WI38 (cell line): Measurements from ENCODE around the gene CASP7.

Source experiments
- H3K4me3 ChIP-seq: 2 replicates; pipeline ENCODE4 v1.5.1; 2011; ENCODE audit warnings: low read depth, mild to moderate bottlenecking, control low read depth, low read length
- CTCF ChIP-seq: IDR thresholded peaks from 2 replicates; pipeline ENCODE4 v1.5.1; 2012; ENCODE audit warnings: low read depth, mild to moderate bottlenecking, control low read depth, low read length

The CASP7 gene

GRCh38 chr10:113687037-113687436 lies 7.3 kb downstream of the CASP7 start:
- H3K4me3 ChIP-seq: no peak overlapping the region
- TF ChIP-seq CTCF: no peak

- TF ChIP-seq CTCF: no peak
These were observed 9.3 kb downstream of the CASP7 start for GRCh38 chr10:113689057-113689456.

GRCh38 chr10:113689574-113689973 lies 9.9 kb downstream of the CASP7 start:
- TF ChIP-seq CTCF: no peak
- H3K4me3 ChIP-seq: no peak overlapping the region

More at GRCh38 chr10:113689057-113689456, 9.3 kb downstream of the CASP7 start:
- H3K4me3 ChIP-seq: no peak overlapping the region

GRCh38 chr10:113690749-113691148 lies 11.0 kb downstream of the CASP7 start:
- TF ChIP-seq CTCF: no peak
- H3K4me3 ChIP-seq: no peak overlapping the region

- TF ChIP-seq CTCF: no peak
- no peak overlapping the region for H3K4me3 ChIP-seq
These were observed 11.7 kb downstream of the CASP7 start for GRCh38 chr10:113691381-113691780.

- H3K4me3 ChIP-seq: no peak overlapping the region
- TF ChIP-seq CTCF: no peak
These were observed 12.6 kb downstream of the CASP7 start for GRCh38 chr10:113692271-113692670.

- H3K4me3 ChIP-seq: no peak overlapping the region
- no peak for TF ChIP-seq CTCF
These were observed 13.6 kb downstream of the CASP7 start for GRCh38 chr10:113693348-113693747.
